HCT116 (cell line): ENCODE results near the gene TNFRSF19. TPM values are rescaled to one million over a fixed set of nuclear protein-coding genes. Genes with fewer than 3 reads are reported as not detected.

Experiments used
- ATAC-seq: fragments of 200-7000 bp; cut with Tn5 transposase; 2 replicates; pipeline ENCODE4 v1.9.1; 2020; ENCODE audit warnings: mild to moderate bottlenecking, moderate library complexity
- BruUV-seq: library from RNA; stranded (reverse); fragments of 400-500 nt; replicated peaks from 2 replicates; lab custom pipeline; 2021; lab: Mats Ljungman, UMichigan
- CTCF ChIA-PET: fragments of 300-600 bp; sonication (Branson Sonifier 250); formaldehyde crosslinking; loops from one replicate; lab custom pipeline; 2021; ENCODE audit warnings: antibody characterized with exemption; lab: Charles Lee
- POLR2A ChIA-PET: fragments of 300-600, 350-600 bp; sonication (Branson Sonifier 250); formaldehyde crosslinking; loops from one replicate; lab custom pipeline; 2021; ENCODE audit warnings: antibody characterized with exemption; lab: Charles Lee
- RAD21 ChIA-PET, 2 experiments: fragments of 300-600 bp; sonication (Branson Sonifier 250); formaldehyde crosslinking; loops; one replicate each; lab custom pipeline; 2023; ENCODE audit warnings: low total read pairs in 2 of 2; ENCODE audit not compliant: uncharacterized antibody in 2 of 2, unreplicated experiment in 2 of 2, low non-redundant PET in 1 of 2; lab: Charles Lee
- DNase-seq: peaks from one replicate; pipeline ENCODE4 v3.0.0-alpha.2; 2010; ENCODE audit warnings: low read depth, low spot score
- H2AFZ ChIP-seq: fragments of 200-600 bp; shearing (Covaris generic), sonication (generic); 2 replicates; pipeline ENCODE4 v1.6.1; 2017; ENCODE audit warnings: low read depth, mixed run types, mixed read lengths, antibody characterized with exemption, low read length; ENCODE audit not compliant: poor library complexity, severe bottlenecking
- H3K27ac ChIP-seq: 2 replicates; pipeline ENCODE4 v1.5.1; 2012; ENCODE audit warnings: low read depth, low read length
- H3K27me3 ChIP-seq: fragments of 200-600 bp; sonication (generic); 2 replicates; pipeline ENCODE4 v1.6.1; 2016; ENCODE audit warnings: mixed run types, low read length, mixed read lengths; ENCODE audit not compliant: insufficient read depth
- H3K36me3 ChIP-seq, 2 experiments: fragments of 200-500 bp in 1 of 2; fragments of 200-600 bp in 1 of 2; sonication (Bioruptor generic) in 1 of 2; sonication (generic) in 1 of 2; 2 replicates each; pipeline versions ENCODE4 v1.5.1 to v1.6.1; 2014 to 2016; ENCODE audit warnings: low read length in 2 of 2, inconsistent platforms in 1 of 2, mixed read lengths in 1 of 2, mixed run types in 1 of 2; ENCODE audit not compliant: insufficient read depth in 2 of 2, control insufficient read depth in 1 of 2
- H3K4me1 ChIP-seq, 2 experiments: fragments of 200-600 bp in 1 of 2; sonication (generic) in 1 of 2; 2 replicates each; pipeline versions ENCODE4 v1.5.1 to v1.6.1; 2012 to 2017; ENCODE audit warnings: low read length in 2 of 2, inconsistent platforms in 1 of 2, mild to moderate bottlenecking in 1 of 2, mixed read lengths in 1 of 2, mixed run types in 1 of 2, moderate library complexity in 1 of 2; ENCODE audit not compliant: insufficient read depth in 2 of 2, control insufficient read depth in 1 of 2
- H3K4me2 ChIP-seq: fragments of 200-600 bp; sonication (generic); 2 replicates; pipeline ENCODE4 v1.6.1; 2017; ENCODE audit warnings: mixed run types, low read length, mixed read lengths
- H3K4me3 ChIP-seq, 2 experiments: fragments of 200-600 bp in 1 of 2; sonication (generic) in 1 of 2; replicated peaks in 1 of 2; 2 replicates each; pipeline ENCODE4 v1.5.1; 2011 to 2016; ENCODE audit warnings: low read length in 2 of 2, control low read depth in 1 of 2, low read depth in 1 of 2, mild to moderate bottlenecking in 1 of 2, mixed read lengths in 1 of 2, mixed run types in 1 of 2
- H3K79me2 ChIP-seq: fragments of 200-600 bp; sonication (generic); 2 replicates; pipeline ENCODE4 v1.6.1; 2017; ENCODE audit warnings: mild to moderate bottlenecking, mixed run types, low read length, moderate library complexity, mixed read lengths; ENCODE audit not compliant: insufficient read depth
- H3K9ac ChIP-seq: fragments of 200-600 bp; sonication (generic); 2 replicates; pipeline ENCODE4 v1.6.1; 2016; ENCODE audit warnings: low read length, mixed read lengths
- H3K9me2 ChIP-seq: fragments of 200-600 bp; sonication (generic), shearing (Covaris generic); 2 replicates; pipeline ENCODE4 v1.6.1; 2017; ENCODE audit warnings: mixed run types, mild to moderate bottlenecking, moderate library complexity; ENCODE audit not compliant: insufficient read depth
- H3K9me3 ChIP-seq, 2 experiments: fragments of 200-500 bp in 1 of 2; fragments of 200-600 bp in 1 of 2; sonication (Bioruptor generic) in 1 of 2; sonication (generic) in 1 of 2; 2 replicates each; pipeline ENCODE4 v1.6.1; 2014 to 2017; ENCODE audit warnings: low read length in 2 of 2, mixed read lengths in 2 of 2, inconsistent platforms in 1 of 2, low read depth in 1 of 2, mild to moderate bottlenecking in 1 of 2, mixed run types in 1 of 2, moderate library complexity in 1 of 2; ENCODE audit not compliant: control insufficient read depth in 1 of 2, insufficient read depth in 1 of 2
- H4K20me1 ChIP-seq: fragments of 200-600 bp; sonication (generic), shearing (Covaris generic); 2 replicates; pipeline ENCODE4 v1.6.1; 2017; ENCODE audit warnings: mixed run types, mild to moderate bottlenecking, moderate library complexity; ENCODE audit not compliant: insufficient read depth
- CBX3 ChIP-seq: IDR thresholded peaks from 2 replicates; pipeline ENCODE4 v1.6.1; 2012; ENCODE audit warnings: low read depth
- ELF1 ChIP-seq: IDR thresholded peaks from 2 replicates; pipeline ENCODE4 v1.6.1; 2012; ENCODE audit warnings: low read depth, borderline replicate concordance
- EZH2phosphoT487 ChIP-seq: fragments of 200-600 bp; IDR thresholded peaks from 2 replicates; pipeline ENCODE4 v1.6.1; 2018; ENCODE audit warnings: antibody characterized with exemption, borderline replicate concordance
- FOSL1 ChIP-seq: IDR thresholded peaks from 2 replicates; pipeline ENCODE4 v1.6.1; 2012; ENCODE audit warnings: low read depth
- POLR2AphosphoS5 ChIP-seq: IDR thresholded peaks from 2 replicates; pipeline ENCODE4 v1.6.1; 2011; ENCODE audit warnings: mild to moderate bottlenecking, low read depth, low read length, moderate library complexity
- SIN3A ChIP-seq: IDR thresholded peaks from 2 replicates; pipeline ENCODE4 v1.6.1; 2012; ENCODE audit warnings: low read depth
- SP1 ChIP-seq: IDR thresholded peaks from 2 replicates; pipeline ENCODE4 v1.6.1; 2012; ENCODE audit warnings: low read depth
- TCF7L2 ChIP-seq: IDR thresholded peaks from 2 replicates; pipeline ENCODE4 v1.7.0; 2011; ENCODE audit warnings: borderline replicate concordance, inconsistent platforms; ENCODE audit not compliant: insufficient read depth, insufficient read length; ENCODE audit errors: extremely low read depth
- YY1 ChIP-seq: IDR thresholded peaks from 2 replicates; pipeline ENCODE4 v1.6.1; 2011; ENCODE audit warnings: low read length, low read depth, moderate library complexity, mild to moderate bottlenecking; ENCODE audit not compliant: insufficient replicate concordance; ENCODE audit errors: extremely low read depth
- ZBTB33 ChIP-seq: IDR thresholded peaks from 2 replicates; pipeline ENCODE4 v1.6.1; 2011; ENCODE audit warnings: mild to moderate bottlenecking, low read length, moderate library complexity; ENCODE audit not compliant: insufficient replicate concordance; ENCODE audit errors: extremely low read depth
- ZFX ChIP-seq: fragments of 450-650 bp; IDR thresholded peaks from 2 replicates; pipeline ENCODE4 v1.6.1; 2017
- ZNF274 ChIP-seq: fragments of 200-500 bp; sonication (Bioruptor generic); IDR thresholded peaks from 2 replicates; pipeline ENCODE4 v1.6.1; 2014; ENCODE audit warnings: mild to moderate bottlenecking, low read depth, low read length, inconsistent platforms
- intact Hi-C: fragments of 100-400 bp; cut with micrococcal nuclease; formaldehyde crosslinking; loops from 2 replicates; pipeline ENCODE4 v1.10.0; 2022
- total RNA-seq: library from RNA; stranded (reverse); gene quantifications from one replicate; pipeline ENCODE4 v1.2.1, GENCODE V29; 2021; ENCODE audit not compliant: unreplicated experiment
- TF ChIP-seq, protein P1 (sequence below): IDR thresholded peaks from 2 replicates; pipeline ENCODE4 v1.6.1; 2012; ENCODE audit warnings: low read depth

TNFRSF19 gene
- total RNA-seq, 1 experiment from 2014 or later, result 1.1 TPM

GRCh38 chr13:23701636-23702035 lies 131.4 kb downstream of the TNFRSF19 start:
- H3K9me2 ChIP-seq, result no peaks in the 10 kb centered on the region
- no peak overlapping the region for H3K9ac ChIP-seq
- no peaks in the 10 kb centered on the region for H3K4me1 ChIP-seq
- intact Hi-C loops, result no loop called here
- H3K36me3 ChIP-seq, result no peaks in the 10 kb centered on the region
- POLR2A ChIA-PET, result no interaction called here
- no peak for TF ChIP-seq ZFX
- no peak for TF ChIP-seq EZH2phosphoT487
- H2AFZ ChIP-seq, result no peak overlapping the region
- CTCF ChIA-PET, result no interaction called here
- no peaks in the 10 kb centered on the region for H3K9me3 ChIP-seq
- H3K4me2 ChIP-seq, result no peak overlapping the region
- no peaks in the 10 kb centered on the region for H4K20me1 ChIP-seq
- H3K27ac ChIP-seq, result no peak overlapping the region
- no peak overlapping the region for H3K4me3 ChIP-seq
- ATAC-seq, result no peak
- no peaks in the 10 kb centered on the region for H3K27me3 ChIP-seq
- H3K79me2 ChIP-seq, result no peaks in the 10 kb centered on the region
- DNase-seq, result no peak
- no TSS peak for BruUV-seq
- RAD21 ChIA-PET, result no interaction called here

GRCh38 chr13:23703246-23703860 lies 133.1 kb downstream of the TNFRSF19 start:
- intact Hi-C loops, result no loop called here
- ATAC-seq (no peak), DNase-seq (no peak)
- no peak overlapping the region for H2AFZ ChIP-seq
- BruUV-seq, result no TSS peak
- H3K36me3 ChIP-seq, result no peaks in the 10 kb centered on the region
- H3K9me2 ChIP-seq, result no peaks in the 10 kb centered on the region
- no peak overlapping the region for H3K9ac ChIP-seq
- CTCF ChIA-PET, result no interaction called here
- no peaks in the 10 kb centered on the region for H3K79me2 ChIP-seq
- H4K20me1 ChIP-seq, result no peaks in the 10 kb centered on the region
- no peak overlapping the region for H3K27ac ChIP-seq
- no peaks in the 10 kb centered on the region for H3K27me3 ChIP-seq
- POLR2A ChIA-PET, result interaction anchor here (0.7 kb wide), 1 partner anchor 525 kb away, joined by 3 read pairs; no protein-coding TSS in a partner anchor
- H3K4me2 ChIP-seq, result no peak overlapping the region
- no peak overlapping the region for H3K4me3 ChIP-seq
- no peaks in the 10 kb centered on the region for H3K4me1 ChIP-seq
- RAD21 ChIA-PET, result no interaction called here
- TF ChIP-seq YY1 (no peak), SIN3A (no peak), EZH2phosphoT487 (no peak), ELF1 (no peak), ZBTB33 (no peak), ZFX (no peak), FOSL1 (no peak), CBX3 (no peak), TCF7L2 (no peak), POLR2AphosphoS5 (no peak), SP1 (no peak), ZNF274 (no peak)
- TF ChIP-seq, protein P1, sequence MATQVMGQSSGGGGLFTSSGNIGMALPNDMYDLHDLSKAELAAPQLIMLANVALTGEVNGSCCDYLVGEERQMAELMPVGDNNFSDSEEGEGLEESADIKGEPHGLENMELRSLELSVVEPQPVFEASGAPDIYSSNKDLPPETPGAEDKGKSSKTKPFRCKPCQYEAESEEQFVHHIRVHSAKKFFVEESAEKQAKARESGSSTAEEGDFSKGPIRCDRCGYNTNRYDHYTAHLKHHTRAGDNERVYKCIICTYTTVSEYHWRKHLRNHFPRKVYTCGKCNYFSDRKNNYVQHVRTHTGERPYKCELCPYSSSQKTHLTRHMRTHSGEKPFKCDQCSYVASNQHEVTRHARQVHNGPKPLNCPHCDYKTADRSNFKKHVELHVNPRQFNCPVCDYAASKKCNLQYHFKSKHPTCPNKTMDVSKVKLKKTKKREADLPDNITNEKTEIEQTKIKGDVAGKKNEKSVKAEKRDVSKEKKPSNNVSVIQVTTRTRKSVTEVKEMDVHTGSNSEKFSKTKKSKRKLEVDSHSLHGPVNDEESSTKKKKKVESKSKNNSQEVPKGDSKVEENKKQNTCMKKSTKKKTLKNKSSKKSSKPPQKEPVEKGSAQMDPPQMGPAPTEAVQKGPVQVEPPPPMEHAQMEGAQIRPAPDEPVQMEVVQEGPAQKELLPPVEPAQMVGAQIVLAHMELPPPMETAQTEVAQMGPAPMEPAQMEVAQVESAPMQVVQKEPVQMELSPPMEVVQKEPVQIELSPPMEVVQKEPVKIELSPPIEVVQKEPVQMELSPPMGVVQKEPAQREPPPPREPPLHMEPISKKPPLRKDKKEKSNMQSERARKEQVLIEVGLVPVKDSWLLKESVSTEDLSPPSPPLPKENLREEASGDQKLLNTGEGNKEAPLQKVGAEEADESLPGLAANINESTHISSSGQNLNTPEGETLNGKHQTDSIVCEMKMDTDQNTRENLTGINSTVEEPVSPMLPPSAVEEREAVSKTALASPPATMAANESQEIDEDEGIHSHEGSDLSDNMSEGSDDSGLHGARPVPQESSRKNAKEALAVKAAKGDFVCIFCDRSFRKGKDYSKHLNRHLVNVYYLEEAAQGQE, result no peak
- H3K9me3 ChIP-seq, result no peaks in the 10 kb centered on the region
